Activated T-cell treated with anti-CD3 and anti-CD28 coated beads, Interleukin-2, amount 50 U/mL, for 72 hours (primary cell): ENCODE results near the gene TSPAN10. TPM values are rescaled to one million over a fixed set of nuclear protein-coding genes. Genes with fewer than 3 reads are reported as not detected.
A peak's percentile ranks its signal among the peaks of the same experiment; 100 is the strongest.
"Not testable (repeated sequence)": the region's sequence is repeated elsewhere in the genome, so short reads cannot be mapped to it uniquely, and the experiment has no call there.

Source experiments
- ATAC-seq, 2 donors: fragments of 150-1000 bp; cut with Tn5 transposase; replicated peaks in 1 of 2; 2 replicates each; pipeline ENCODE4 v1.10.0; 2021; ENCODE audit warnings: moderate library complexity in 2 of 2, mild to moderate bottlenecking in 1 of 2
- DNase-seq, 2 donors: peaks; one replicate each; pipeline ENCODE4 v3.0.0; 2021 to 2022; ENCODE audit warnings: mixed read lengths in 1 of 2
- H3K27ac Mint-ChIP-seq: one replicate; pipeline ENCODE4 v1.8.0; 2022; ENCODE audit warnings: mild to moderate bottlenecking, moderate library complexity, mixed read lengths
- H3K27me3 Mint-ChIP-seq: one replicate; pipeline ENCODE4 v1.8.0; 2022; ENCODE audit warnings: low read depth, mixed read lengths
- H3K36me3 Mint-ChIP-seq, 2 donors: one replicate each; pipeline ENCODE4 v1.8.0; 2022; ENCODE audit warnings: mixed read lengths in 2 of 2, mild to moderate bottlenecking in 1 of 2; ENCODE audit not compliant: insufficient read depth in 2 of 2
- H3K4me1 Mint-ChIP-seq: one replicate; pipeline ENCODE4 v1.8.0; 2022; ENCODE audit warnings: low read depth, mixed read lengths
- H3K4me3 Mint-ChIP-seq, 2 donors: one replicate each; pipeline ENCODE4 v1.8.0; 2022; ENCODE audit warnings: mild to moderate bottlenecking in 2 of 2, mixed read lengths in 2 of 2, moderate library complexity in 2 of 2
- H3K9me3 Mint-ChIP-seq, 2 donors: one replicate each; pipeline ENCODE4 v1.8.0; 2022; ENCODE audit warnings: mixed read lengths in 2 of 2
- total RNA-seq, 2 donors: library from RNA; stranded (reverse); gene quantifications; one replicate each; pipeline ENCODE4 v1.2.3, GENCODE V29; 2022

The TSPAN10 gene
- total RNA-seq, 2 donors from 2014 or later: 0.63 to 1.1 TPM

GRCh38 chr17:81673561-81674258, 36.7 kb downstream of the TSPAN10 start:
- H3K4me1 Mint-ChIP-seq: peaks cover 7% of the 10 kb centered on the region
- ATAC-seq: no peak
- no peak overlapping the region for H3K4me3 Mint-ChIP-seq
- peaks cover 0 to 17% of the 10 kb centered on the region in 2 donors for H3K36me3 Mint-ChIP-seq
- no peaks in the 10 kb centered on the region for H3K9me3 Mint-ChIP-seq
- no peak overlapping the region for H3K27ac Mint-ChIP-seq
- H3K27me3 Mint-ChIP-seq: no peaks in the 10 kb centered on the region
- DNase-seq: no peak

GRCh38 chr17:81675515-81676221, 38.7 kb downstream of the TSPAN10 start:
- H3K4me3 Mint-ChIP-seq, H3K9me3 Mint-ChIP-seq, H3K4me1 Mint-ChIP-seq, H3K27ac Mint-ChIP-seq, H3K27me3 Mint-ChIP-seq, ATAC-seq, H3K36me3 Mint-ChIP-seq: not testable (repeated sequence)
- DNase-seq: peak; percentile 28 to 40

DNA sequence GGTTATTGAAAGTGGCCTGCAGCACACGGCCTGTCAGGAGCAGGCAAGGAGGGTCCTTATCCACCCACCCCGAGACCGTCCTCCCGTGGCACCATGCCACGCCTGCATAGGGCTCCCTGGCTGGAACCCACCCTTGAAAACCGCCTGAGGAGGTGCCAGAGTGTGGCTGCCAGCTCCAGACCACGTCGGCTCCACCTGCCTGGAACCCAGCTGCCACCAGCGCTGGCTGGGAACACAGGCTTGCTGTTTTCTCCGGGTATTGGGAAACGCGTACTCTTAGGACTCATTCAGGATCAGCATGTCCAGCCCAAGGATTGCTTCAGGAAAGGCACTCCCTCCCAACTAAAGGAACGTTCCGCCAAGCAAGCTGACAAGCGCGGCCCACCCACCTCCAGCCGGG, 39.9 kb downstream of the TSPAN10 start:
- Mint-ChIP-seq H3K9me3 (no peaks in the 10 kb centered on the region), H3K27ac (no peak overlapping the region), H3K27me3 (no peaks in the 10 kb centered on the region), H3K4me1 (peaks cover 11% of the 10 kb centered on the region), H3K4me3 (no peak overlapping the region), H3K36me3 (peaks cover 1 to 6% of the 10 kb centered on the region in 2 donors)
- ATAC-seq (no peak), DNase-seq (no peak)

- Mint-ChIP-seq H3K27me3 (no peaks in the 10 kb centered on the region), H3K4me1 (peaks cover 27% of the 10 kb centered on the region), H3K27ac (no peak overlapping the region), H3K36me3 (peaks cover 0 to 4% of the 10 kb centered on the region in 2 donors), H3K4me3 (no peak overlapping the region), H3K9me3 (no peaks in the 10 kb centered on the region)
- DNase-seq: no peak
- ATAC-seq: no peak
Measured at GRCh38 chr17:81680150-81680549, 43.2 kb downstream of the TSPAN10 start.

GRCh38 chr17:81681672-81682071, 44.7 kb downstream of the TSPAN10 start:
- Mint-ChIP-seq H3K9me3 (no peaks in the 10 kb centered on the region), H3K4me1 (peaks cover 31% of the 10 kb centered on the region), H3K27ac (no peak overlapping the region), H3K36me3 (peaks cover 4 to 6% of the 10 kb centered on the region in 2 donors), H3K4me3 (peak overlapping the region in 1 of 2 donors; percentile 19), H3K27me3 (no peaks in the 10 kb centered on the region)
- ATAC-seq (no peak), DNase-seq (no peak)

DNA sequence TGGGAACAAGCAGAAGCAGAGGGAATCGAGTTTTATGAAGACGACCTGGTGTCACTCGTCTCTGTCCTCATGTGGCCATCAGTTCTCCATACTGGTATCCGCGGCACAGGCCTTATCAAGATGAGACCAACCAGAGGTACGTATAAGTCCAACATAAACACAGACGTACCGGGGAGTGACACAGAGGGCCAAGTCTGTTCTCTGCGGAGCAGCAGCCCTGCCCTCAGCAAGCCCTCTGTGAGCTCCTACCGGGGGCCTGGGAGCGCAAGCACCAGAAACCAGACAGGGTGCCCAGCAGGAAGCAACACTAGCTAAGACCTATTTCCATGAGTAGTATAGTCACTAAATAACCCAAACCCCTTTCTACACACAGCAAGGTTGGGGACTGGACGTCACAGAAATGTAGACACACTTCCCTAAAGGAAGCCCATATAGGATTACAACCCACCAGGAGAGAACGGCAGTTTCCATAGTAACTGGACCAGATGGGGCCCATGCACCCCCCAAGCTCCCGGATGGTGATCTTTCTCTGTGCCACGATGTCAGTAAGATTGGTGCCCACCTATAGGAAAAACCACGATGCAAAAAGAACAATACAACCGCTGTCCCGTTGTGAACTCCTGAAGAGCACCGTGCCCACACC, 45.7 kb downstream of the TSPAN10 start:
- Mint-ChIP-seq H3K27ac (peak overlapping the region; percentile 83), H3K9me3 (no peaks in the 10 kb centered on the region), H3K27me3 (no peaks in the 10 kb centered on the region), H3K4me1 (peaks cover 35% of the 10 kb centered on the region), H3K4me3 (peak overlapping the region; percentile 80 to 87), H3K36me3 (peaks cover 4 to 9% of the 10 kb centered on the region in 2 donors)
- ATAC-seq: no peak
- no peak for DNase-seq

DNA sequence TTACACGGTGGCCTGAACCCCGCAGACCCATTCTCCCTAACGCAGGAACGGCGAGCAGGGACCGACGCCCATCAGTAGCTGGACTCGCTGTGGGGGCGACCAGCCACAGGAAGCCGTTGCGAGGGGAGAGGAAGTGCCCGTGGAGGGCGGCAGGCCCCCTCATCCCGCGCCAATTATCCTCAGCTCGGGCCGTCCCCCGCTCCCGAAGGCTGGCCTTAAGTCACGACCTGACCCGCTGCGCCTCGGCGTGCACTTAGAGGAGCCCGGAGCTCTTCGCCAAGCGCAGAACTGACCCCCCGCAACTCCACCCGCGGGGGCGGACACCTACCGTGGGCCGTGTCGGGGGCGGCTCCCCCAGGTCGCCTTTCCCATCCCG, 46.2 kb downstream of the TSPAN10 start:
- ATAC-seq: peak; percentile 3 to 6
- H3K4me3 Mint-ChIP-seq: peak overlapping the region; percentile 80 to 87
- peaks cover 4 to 9% of the 10 kb centered on the region in 2 donors for H3K36me3 Mint-ChIP-seq
- peak in 1 of 2 donors; percentile 32 for DNase-seq
- H3K9me3 Mint-ChIP-seq: no peaks in the 10 kb centered on the region
- peaks cover 35% of the 10 kb centered on the region for H3K4me1 Mint-ChIP-seq
- H3K27ac Mint-ChIP-seq: peak overlapping the region; percentile 83
- H3K27me3 Mint-ChIP-seq: no peaks in the 10 kb centered on the region

GRCh38 chr17:81683584-81684441, 46.8 kb downstream of the TSPAN10 start, which contains the start of the genes ARL16 and HGS:
Gene ARL16 (minus strand): TSS chr17:81683797. CDS start chr17:81683753, 44 bp downstream.
Gene HGS (plus strand): TSS chr17:81684011. CDS start chr17:81684067, 56 bp downstream.
- peak within 1 kb of the TSS; percentile 87 to 95 for H3K4me3 Mint-ChIP-seq
- H3K27me3 Mint-ChIP-seq: no peaks in the 10 kb centered on the region

DNA sequence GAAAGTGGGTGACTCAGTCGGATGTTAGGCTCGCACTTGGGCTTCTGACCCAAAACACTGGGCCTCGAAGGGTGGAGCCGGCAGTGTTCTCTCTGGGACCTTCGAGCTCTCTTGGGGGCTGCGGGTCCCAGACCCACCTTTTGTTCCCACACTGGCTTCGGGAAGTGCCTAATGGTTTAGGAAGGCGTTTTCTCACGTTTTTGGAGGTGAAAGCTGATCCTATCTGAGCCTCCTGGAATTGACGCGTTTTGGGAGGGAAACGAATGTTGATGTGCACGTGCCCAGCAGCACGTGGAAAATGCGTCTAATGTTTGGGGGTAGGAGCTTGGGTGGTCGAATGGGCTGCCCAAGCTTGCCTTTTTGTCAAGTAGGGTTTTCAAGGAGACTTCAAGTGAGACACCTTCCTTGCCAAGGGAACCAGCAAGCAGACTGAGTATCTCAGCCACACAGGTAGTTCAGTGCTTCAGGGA, 47.5 kb downstream of the TSPAN10 start:
- Mint-ChIP-seq H3K4me3 (peak overlapping the region; percentile 87 to 95), H3K4me1 (peaks cover 35% of the 10 kb centered on the region), H3K27ac (peak overlapping the region; percentile 88), H3K27me3 (no peaks in the 10 kb centered on the region), H3K9me3 (no peaks in the 10 kb centered on the region), H3K36me3 (peaks cover 6 to 14% of the 10 kb centered on the region in 2 donors)
- DNase-seq (peak in 1 of 2 donors; percentile 58), ATAC-seq (peak in 1 of 2 donors; percentile 39)

More at GRCh38 chr17:81683584-81684441, 46.8 kb downstream of the TSPAN10 start, which contains the start of the genes ARL16 and HGS:
- Mint-ChIP-seq H3K4me1 (peaks cover 35% of the 10 kb centered on the region), H3K27ac (peak within 1 kb of the TSS; percentile 88), H3K36me3 (peaks cover 6 to 9% of the 10 kb centered on the region in 2 donors), H3K9me3 (no peaks in the 10 kb centered on the region)
- ATAC-seq (peak; percentile 94 to 96), DNase-seq (peak; percentile 98)

DNA sequence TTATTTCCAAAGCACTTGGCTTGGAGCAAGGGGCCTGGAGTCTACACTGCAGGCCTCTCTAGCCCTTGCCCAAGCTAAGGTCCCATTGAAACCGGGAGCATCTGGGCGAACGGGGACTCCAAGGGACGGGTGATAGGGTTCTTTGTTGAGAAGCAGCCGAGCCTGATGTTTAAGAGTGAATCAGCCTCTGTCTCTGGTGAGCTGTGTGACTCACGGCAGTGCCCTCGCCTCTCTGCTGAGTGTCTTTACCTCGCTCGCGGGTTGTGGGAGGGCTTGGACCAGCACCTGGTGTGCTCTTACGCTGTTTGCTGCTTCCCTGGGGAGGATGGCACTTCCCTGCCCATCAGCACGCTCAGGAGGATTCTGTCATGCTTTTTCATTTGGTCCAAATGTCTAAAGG, 48.1 kb downstream of the TSPAN10 start:
- no peaks in the 10 kb centered on the region for H3K9me3 Mint-ChIP-seq
- peaks cover 4 to 14% of the 10 kb centered on the region in 2 donors for H3K36me3 Mint-ChIP-seq

DNA sequence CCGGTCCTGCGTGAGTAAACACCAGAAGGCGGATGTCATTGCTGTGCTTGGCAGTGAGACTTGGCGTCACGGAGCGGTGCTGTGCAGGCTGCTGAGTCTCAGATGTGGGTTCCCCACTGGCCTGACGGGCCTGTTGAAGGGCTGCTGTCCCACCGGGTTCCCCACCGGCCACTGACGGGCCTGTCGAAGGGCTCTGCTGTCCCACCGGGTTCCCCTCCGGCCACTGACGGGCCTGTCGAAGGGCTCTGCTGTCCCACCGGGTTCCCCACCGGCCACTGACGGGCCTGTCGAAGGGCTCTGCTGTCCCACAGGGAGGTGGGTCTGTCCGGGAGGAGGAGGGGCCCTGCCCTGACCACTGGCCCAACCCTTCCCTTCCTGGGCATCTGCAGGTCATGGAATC, 49.6 kb downstream of the TSPAN10 start:
- H3K4me3 Mint-ChIP-seq: no peak overlapping the region
- peaks cover 4 to 14% of the 10 kb centered on the region in 2 donors for H3K36me3 Mint-ChIP-seq
- H3K27ac Mint-ChIP-seq: no peak overlapping the region
- no peak for DNase-seq
- ATAC-seq: no peak
- H3K27me3 Mint-ChIP-seq: no peaks in the 10 kb centered on the region
- no peaks in the 10 kb centered on the region for H3K9me3 Mint-ChIP-seq
- H3K4me1 Mint-ChIP-seq: peaks cover 33% of the 10 kb centered on the region

More for the DNA sequence above, 48.1 kb downstream of the TSPAN10 start:
- H3K4me3 Mint-ChIP-seq: peak overlapping the region; percentile 87 to 95
- DNase-seq (peak; percentile 35 to 66), ATAC-seq (peak; percentile 12 to 14)
- H3K4me1 Mint-ChIP-seq: peaks cover 35% of the 10 kb centered on the region
- no peaks in the 10 kb centered on the region for H3K27me3 Mint-ChIP-seq
- peak overlapping the region; percentile 88 for H3K27ac Mint-ChIP-seq
